ENCODE results near the gene PTPRT. TPM values are rescaled to one million over a fixed set of nuclear protein-coding genes. Genes with fewer than 3 reads are reported as not detected.
A peak's percentile ranks its signal among the peaks of the same experiment; 100 is the strongest.

Gene PTPRT
- total RNA-seq, 4 donors from 2014 or later = under 0.01 to 2.1 TPM; not detected in 2

DNA sequence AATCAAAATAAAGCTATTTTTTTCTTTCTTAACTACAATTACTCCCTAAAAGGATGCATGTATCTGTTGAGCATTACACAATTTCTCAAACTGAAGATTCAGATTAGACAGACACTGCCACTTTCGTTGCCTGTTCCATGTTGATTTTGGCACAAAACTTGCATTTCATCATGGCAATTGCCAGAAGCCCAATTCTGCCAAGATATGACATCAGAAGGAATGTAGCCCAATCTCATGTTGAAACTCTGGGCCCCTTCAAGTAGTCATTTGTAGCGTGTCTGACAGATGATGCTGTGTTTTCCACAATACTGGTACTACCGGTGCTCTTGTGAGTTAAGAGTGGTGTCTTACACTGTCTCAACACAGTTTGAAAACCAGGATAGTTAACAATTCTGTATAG lies 705.4 kb downstream of the PTPRT start:
- Histone ChIP-seq H3K4me3 (no peak overlapping the region), H3K4me1 (no peaks in the 10 kb centered on the region), H3K36me3 (no peaks in the 10 kb centered on the region), H3K27ac (no peak overlapping the region), H3K9me3 (no peaks in the 10 kb centered on the region), H3K27me3 (no peaks in the 10 kb centered on the region)
- TF ChIP-seq POLR2A (IDR thresholded peaks at IDR 0.05) = no peak
- TF ChIP-seq, protein P1, sequence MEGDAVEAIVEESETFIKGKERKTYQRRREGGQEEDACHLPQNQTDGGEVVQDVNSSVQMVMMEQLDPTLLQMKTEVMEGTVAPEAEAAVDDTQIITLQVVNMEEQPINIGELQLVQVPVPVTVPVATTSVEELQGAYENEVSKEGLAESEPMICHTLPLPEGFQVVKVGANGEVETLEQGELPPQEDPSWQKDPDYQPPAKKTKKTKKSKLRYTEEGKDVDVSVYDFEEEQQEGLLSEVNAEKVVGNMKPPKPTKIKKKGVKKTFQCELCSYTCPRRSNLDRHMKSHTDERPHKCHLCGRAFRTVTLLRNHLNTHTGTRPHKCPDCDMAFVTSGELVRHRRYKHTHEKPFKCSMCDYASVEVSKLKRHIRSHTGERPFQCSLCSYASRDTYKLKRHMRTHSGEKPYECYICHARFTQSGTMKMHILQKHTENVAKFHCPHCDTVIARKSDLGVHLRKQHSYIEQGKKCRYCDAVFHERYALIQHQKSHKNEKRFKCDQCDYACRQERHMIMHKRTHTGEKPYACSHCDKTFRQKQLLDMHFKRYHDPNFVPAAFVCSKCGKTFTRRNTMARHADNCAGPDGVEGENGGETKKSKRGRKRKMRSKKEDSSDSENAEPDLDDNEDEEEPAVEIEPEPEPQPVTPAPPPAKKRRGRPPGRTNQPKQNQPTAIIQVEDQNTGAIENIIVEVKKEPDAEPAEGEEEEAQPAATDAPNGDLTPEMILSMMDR (IDR thresholded peaks at IDR 0.05) = no peak
- intact Hi-C loops (cut with DNase I; ENCODE audit: low total_unique reads) = no loop called here
- DNase-seq = peak in 1 of 2 donors; percentile 41

DNA sequence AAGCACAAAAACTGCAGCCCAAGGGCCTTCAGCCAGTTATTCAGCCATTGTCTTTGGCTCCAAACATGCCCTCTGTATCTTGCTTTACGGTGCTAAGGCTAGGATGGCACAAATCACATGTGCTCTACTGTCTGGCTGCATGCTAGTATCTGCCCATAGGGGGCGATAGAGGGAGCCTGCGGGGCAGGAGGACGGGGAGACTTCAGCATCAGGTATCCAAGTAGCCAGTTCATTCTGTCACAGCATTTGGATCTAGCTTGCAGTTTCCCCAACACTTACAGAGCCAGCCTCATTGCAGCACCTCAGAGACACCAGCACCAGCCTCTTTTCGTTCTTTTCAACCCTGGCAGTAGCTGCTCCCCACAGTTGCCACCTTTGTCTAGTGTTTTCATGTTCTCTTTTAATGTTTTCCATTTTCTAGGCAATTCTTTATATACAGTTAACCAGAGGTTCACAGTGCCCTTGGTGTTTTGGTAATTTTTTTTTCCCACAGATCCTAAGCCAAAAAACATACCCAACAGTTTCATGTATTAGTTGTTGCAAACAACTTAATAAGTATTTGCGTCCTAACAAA lies 705.9 kb downstream of the PTPRT start:
- Histone ChIP-seq H3K4me1 (no peaks in the 10 kb centered on the region), H3K27me3 (no peaks in the 10 kb centered on the region), H3K9me3 (no peaks in the 10 kb centered on the region), H3K36me3 (no peaks in the 10 kb centered on the region), H3K4me3 (no peak overlapping the region), H3K27ac (no peak overlapping the region)
- DNase-seq = no peak
- intact Hi-C loops (cut with DNase I; ENCODE audit: low total_unique reads) = no loop called here
- TF ChIP-seq, protein P1 (IDR thresholded peaks at IDR 0.05) = no peak
- TF ChIP-seq POLR2A (IDR thresholded peaks at IDR 0.05) = no peak

DNA sequence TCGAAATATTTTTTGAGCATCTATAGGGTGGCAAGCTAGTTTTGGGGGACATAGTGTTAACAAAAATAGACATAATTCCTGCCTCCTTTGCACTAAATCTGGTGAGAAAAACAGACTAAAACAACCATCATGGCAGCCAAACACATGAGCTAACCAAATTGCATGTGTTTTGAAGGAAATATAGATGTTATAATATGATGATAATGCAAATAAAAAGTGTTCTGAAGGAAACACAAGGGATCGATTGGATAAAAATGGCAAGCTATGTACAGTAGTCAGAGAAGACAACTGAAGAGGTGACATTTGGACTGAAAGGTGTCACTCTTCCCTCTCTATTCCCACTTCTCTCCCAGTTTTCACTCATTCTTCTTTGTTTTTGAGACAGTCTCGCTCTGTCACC lies 706.9 kb downstream of the PTPRT start:
- Histone ChIP-seq H3K27me3 (no peaks in the 10 kb centered on the region), H3K36me3 (no peaks in the 10 kb centered on the region), H3K27ac (no peak overlapping the region), H3K4me1 (no peaks in the 10 kb centered on the region), H3K9me3 (no peaks in the 10 kb centered on the region), H3K4me3 (no peak overlapping the region)
- DNase-seq = no peak
- intact Hi-C loops (cut with DNase I; ENCODE audit: low total_unique reads) = no loop called here
- TF ChIP-seq, protein P1 (IDR thresholded peaks at IDR 0.05) = no peak
- TF ChIP-seq POLR2A (IDR thresholded peaks at IDR 0.05) = no peak

DNA sequence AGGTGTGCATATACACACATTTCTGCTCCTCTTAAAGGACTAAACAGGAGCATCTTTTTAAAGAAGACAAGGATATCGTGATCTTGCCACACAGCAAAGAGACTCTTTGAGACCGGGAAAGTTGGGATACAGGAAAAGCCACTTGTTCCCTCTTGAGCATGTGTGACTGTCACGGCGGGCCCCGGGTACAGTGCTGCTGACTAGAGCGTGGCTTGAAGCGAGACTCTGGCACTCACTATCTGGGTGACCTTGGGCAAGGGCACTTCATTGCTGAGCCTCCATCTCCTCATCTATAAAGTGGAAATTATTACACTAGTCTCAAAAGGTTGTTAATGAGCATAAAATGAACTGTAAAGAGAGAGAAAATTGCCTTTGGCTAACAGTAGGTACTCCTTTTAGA lies 713.9 kb downstream of the PTPRT start:
- H3K27ac ChIP-seq = no peak overlapping the region
- H3K27me3 ChIP-seq = no peaks in the 10 kb centered on the region
- DNase-seq = no peak
- intact Hi-C loops (cut with DNase I; ENCODE audit: low total_unique reads) = no loop called here
- no peak overlapping the region for H3K4me3 ChIP-seq
- TF ChIP-seq, protein P1 (IDR thresholded peaks at IDR 0.05) = no peak
- TF ChIP-seq POLR2A (IDR thresholded peaks at IDR 0.05) = no peak
- no peaks in the 10 kb centered on the region for H3K9me3 ChIP-seq
- no peaks in the 10 kb centered on the region for H3K4me1 ChIP-seq
- H3K36me3 ChIP-seq = no peaks in the 10 kb centered on the region

DNA sequence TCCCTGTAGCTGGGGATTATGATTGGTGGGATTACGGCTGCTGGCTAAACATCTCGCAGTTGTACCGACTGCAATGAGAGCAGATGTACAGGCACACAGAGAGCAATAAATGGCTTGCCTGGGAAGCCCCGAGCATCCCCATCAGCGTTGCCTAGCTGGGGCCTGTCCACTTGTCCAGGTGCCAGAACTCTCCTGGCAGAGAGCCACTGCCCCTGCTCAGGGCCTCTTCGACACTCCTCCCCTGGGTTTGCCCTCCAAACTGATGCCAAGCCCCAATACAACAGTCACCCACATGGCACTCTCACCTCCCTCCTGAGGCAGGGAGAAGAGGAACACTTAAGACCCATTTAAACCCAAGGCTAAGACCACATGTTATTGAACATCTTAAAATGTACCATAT lies 715.1 kb downstream of the PTPRT start:
- H3K4me3 ChIP-seq = no peak overlapping the region
- intact Hi-C loops (cut with DNase I; ENCODE audit: low total_unique reads) = no loop called here
- no peak for DNase-seq
- no peaks in the 10 kb centered on the region for H3K27me3 ChIP-seq
- no peak for TF ChIP-seq POLR2A (IDR thresholded peaks at IDR 0.05)
- TF ChIP-seq, protein P1 (IDR thresholded peaks at IDR 0.05) = no peak
- H3K4me1 ChIP-seq = no peaks in the 10 kb centered on the region
- H3K9me3 ChIP-seq = no peaks in the 10 kb centered on the region
- no peaks in the 10 kb centered on the region for H3K36me3 ChIP-seq
- H3K27ac ChIP-seq = no peak overlapping the region

All from uterus (tissue), 4 donors.